T-cell (primary cell): ENCODE data around the gene GABRA6. TPM values are rescaled to one million over a fixed set of nuclear protein-coding genes. Genes with fewer than 3 reads are reported as not detected.

Source experiments
- ATAC-seq, 4 experiments: fragments of 200-7000 bp in 3 of 4; fragments of 150-1000 bp in 1 of 4; cut with Tn5 transposase; replicated peaks in 1 of 4; 1 replicate in 3 of 4; 2 replicates in 1 of 4; pipeline ENCODE4 v1.10.0; 2021; ENCODE audit warnings: moderate library complexity in 3 of 4, mild to moderate bottlenecking in 2 of 4, moderate number of reproducible peaks in 1 of 4
- CTCF ChIA-PET, 2 donors: fragments of 300-600 bp; sonication (Branson Sonifier 250); formaldehyde crosslinking; loops; one replicate each; lab custom pipeline; 2022; ENCODE audit warnings: antibody characterized with exemption in 2 of 2; lab: Charles Lee
- POLR2A ChIA-PET, 2 donors: fragments of 300-600 bp; sonication (Branson Sonifier 250); formaldehyde crosslinking; loops; one replicate each; lab custom pipeline; 2022; ENCODE audit warnings: antibody characterized with exemption in 2 of 2; lab: Charles Lee
- DNase-seq, 35 experiments: peaks; one replicate each; pipeline versions ENCODE4 v3.0.0 to v3.0.0-alpha.2; 2013 to 2023
- H3K27ac ChIP-seq: one replicate; pipeline ENCODE4 v1.5.1; 2013; ENCODE audit warnings: low read length
- H3K27me3 ChIP-seq, 2 experiments: replicated peaks in 1 of 2; 1 replicate in 1 of 2; 2 replicates in 1 of 2; pipeline versions ENCODE4 v1.6.1 to v1.7.0; 2013; ENCODE audit warnings: low read length in 1 of 2, mixed read lengths in 1 of 2; ENCODE audit not compliant: control insufficient read depth in 2 of 2, insufficient read depth in 2 of 2; ENCODE audit errors: extremely low read depth in 1 of 2
- H3K36me3 ChIP-seq, 2 donors: 1 replicate in 1 of 2; 2 replicates in 1 of 2; pipeline versions ENCODE4 v1.6.1 to v1.7.0; 2013; ENCODE audit warnings: low read length in 1 of 2; ENCODE audit not compliant: control insufficient read depth in 2 of 2, insufficient read depth in 1 of 2; ENCODE audit errors: extremely low read depth in 1 of 2
- H3K4me1 ChIP-seq, 2 experiments: 1 replicate in 1 of 2; 2 replicates in 1 of 2; pipeline versions ENCODE4 v1.6.1 to v1.7.0; 2013; ENCODE audit warnings: low read length in 2 of 2, mixed read lengths in 1 of 2; ENCODE audit not compliant: insufficient read depth in 2 of 2, control insufficient read depth in 1 of 2; ENCODE audit errors: extremely low read depth in 1 of 2
- H3K4me3 ChIP-seq, 2 donors: 1 replicate in 1 of 2; 2 replicates in 1 of 2; pipeline versions ENCODE4 v1.5.1 to v1.7.0; 2013; ENCODE audit warnings: mild to moderate bottlenecking in 2 of 2, low read length in 1 of 2, moderate library complexity in 1 of 2; ENCODE audit not compliant: control insufficient read depth in 1 of 2; ENCODE audit errors: extremely low read depth in 1 of 2
- H3K9me3 ChIP-seq: 2 replicates; pipeline ENCODE4 v1.7.0; 2013
- H3K27ac Mint-ChIP-seq, 2 donors: one replicate each; pipeline ENCODE4 v1.8.0; 2020 to 2021; ENCODE audit warnings: mild to moderate bottlenecking in 2 of 2, mixed read lengths in 2 of 2
- H3K27me3 Mint-ChIP-seq, 2 donors: one replicate each; pipeline ENCODE4 v1.8.0; 2021 to 2022; ENCODE audit warnings: mixed read lengths in 2 of 2
- H3K36me3 Mint-ChIP-seq: one replicate; pipeline ENCODE4 v1.8.0; 2021; ENCODE audit warnings: mixed read lengths
- H3K4me1 Mint-ChIP-seq, 3 donors: one replicate each; pipeline ENCODE4 v1.8.0; 2020 to 2022; ENCODE audit warnings: mixed read lengths in 3 of 3, mild to moderate bottlenecking in 1 of 3
- H3K4me3 Mint-ChIP-seq, 3 donors: one replicate each; pipeline ENCODE4 v1.8.0; 2020 to 2022; ENCODE audit warnings: mild to moderate bottlenecking in 3 of 3, mixed read lengths in 3 of 3, moderate library complexity in 3 of 3
- H3K9me3 Mint-ChIP-seq, 3 donors: one replicate each; pipeline ENCODE4 v1.8.0; 2020 to 2022; ENCODE audit warnings: mixed read lengths in 3 of 3
- WGBS: methylation state at CpG from one replicate; pipeline ENCODE4 v1.1.5; 2013; ENCODE audit warnings: missing lambda C conversion rate; ENCODE audit not compliant: insufficient coverage; 5-methylcytosine and 5-hydroxymethylcytosine counted together
- total RNA-seq, 35 experiments: library from RNA in 6 of 35; stranded (reverse) in 6 of 35; fragments of 120-200 nt in 1 of 35; gene quantifications; one replicate each; pipeline versions ENCODE4 v1.2.1 to v1.2.4 and lab custom pipeline; 2013 to 2026

Gene GABRA6
- total RNA-seq, 5 donors from 2014 or later (not counting 1 experiment from before 2014, with no cell fraction given) = not detected

DNA sequence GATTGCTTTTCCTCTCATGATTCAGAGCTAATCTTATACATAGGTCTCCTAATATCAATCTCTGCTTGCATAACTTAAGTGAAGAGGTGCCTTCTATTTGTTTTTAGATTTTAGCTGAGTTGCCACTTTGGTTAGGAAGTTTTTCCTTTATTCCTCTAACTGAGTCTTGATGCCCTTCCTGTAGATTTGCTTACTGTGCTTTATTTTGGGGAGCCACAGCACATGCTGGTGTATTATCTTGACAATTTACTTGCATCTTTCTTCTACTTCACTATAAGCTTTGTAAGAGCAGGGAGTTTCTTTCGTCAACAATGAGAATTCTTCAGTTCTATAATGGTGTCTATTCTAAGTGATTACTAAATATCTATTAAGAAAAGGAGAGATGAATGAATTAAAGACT is 54.9 kb downstream of the GABRA6 start:
- no peaks in the 10 kb centered on the region for H3K27me3 ChIP-seq
- DNase-seq = no peak
- Mint-ChIP-seq H3K4me3 (no peak overlapping the region), H3K36me3 (no peaks in the 10 kb centered on the region), H3K27me3 (no peaks in the 10 kb centered on the region), H3K9me3 (peaks cover 6 to 24% (median 22%) of the 10 kb centered on the region in 3 donors), H3K27ac (no peak overlapping the region), H3K4me1 (no peaks in the 10 kb centered on the region)
- ChIA-PET CTCF (no interaction called here), POLR2A (no interaction called here)
- no peak overlapping the region for H3K4me3 ChIP-seq
- no peaks in the 10 kb centered on the region for H3K4me1 ChIP-seq
- H3K27ac ChIP-seq = no peak overlapping the region
- ATAC-seq = no peak
- H3K36me3 ChIP-seq = no peaks in the 10 kb centered on the region
- no CpG with 5 or more reads among the region's 1 CpG for WGBS
- H3K9me3 ChIP-seq = no peaks in the 10 kb centered on the region

DNA sequence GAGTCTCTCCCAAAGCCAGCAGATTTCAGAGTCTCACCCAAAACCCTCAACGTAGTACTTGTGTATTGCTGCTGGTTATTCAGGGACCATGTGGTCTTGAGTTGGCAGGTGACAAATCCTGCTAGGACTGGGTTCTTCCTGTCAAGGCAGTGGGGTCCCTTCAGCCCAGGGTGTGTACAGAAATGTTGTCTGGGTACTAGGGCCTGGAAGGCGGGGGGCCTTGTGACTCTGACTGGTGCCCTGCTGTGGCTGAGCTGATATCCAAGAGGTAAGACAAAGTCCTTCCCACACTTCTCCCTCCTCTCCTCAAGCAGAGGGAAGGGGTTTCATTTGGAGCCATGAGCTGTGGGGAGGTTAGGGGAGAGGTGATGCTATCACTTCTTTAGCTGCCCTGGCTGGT is 58.8 kb downstream of the GABRA6 start:
- no peak for DNase-seq
- Histone ChIP-seq H3K4me3 (no peak overlapping the region), H3K27ac (no peak overlapping the region), H3K9me3 (no peaks in the 10 kb centered on the region), H3K27me3 (no peaks in the 10 kb centered on the region), H3K36me3 (no peaks in the 10 kb centered on the region), H3K4me1 (no peaks in the 10 kb centered on the region)
- Mint-ChIP-seq H3K27ac (no peak overlapping the region), H3K36me3 (no peaks in the 10 kb centered on the region), H3K4me3 (no peak overlapping the region), H3K27me3 (no peaks in the 10 kb centered on the region), H3K4me1 (no peaks in the 10 kb centered on the region), H3K9me3 (peaks cover 9 to 23% (median 16%) of the 10 kb centered on the region in 3 donors)
- CTCF ChIA-PET = no interaction called here
- POLR2A ChIA-PET = no interaction called here
- no peak for ATAC-seq
- no CpG with 5 or more reads among the region's 2 CpGs for WGBS

- Mint-ChIP-seq H3K27me3 (no peaks in the 10 kb centered on the region), H3K27ac (no peak overlapping the region), H3K36me3 (no peaks in the 10 kb centered on the region), H3K4me1 (no peaks in the 10 kb centered on the region), H3K9me3 (peaks cover 9 to 21% (median 13%) of the 10 kb centered on the region in 3 donors), H3K4me3 (no peak overlapping the region)
- no peak for ATAC-seq
- no peaks in the 10 kb centered on the region for H3K4me1 ChIP-seq
- H3K36me3 ChIP-seq = no peaks in the 10 kb centered on the region
- DNase-seq = no peak
- 0% methylated on average over 1 of the region's 3 CpGs for WGBS
- H3K4me3 ChIP-seq = no peak overlapping the region
- POLR2A ChIA-PET = no interaction called here
- H3K27ac ChIP-seq = no peak overlapping the region
- H3K9me3 ChIP-seq = no peaks in the 10 kb centered on the region
- no peaks in the 10 kb centered on the region for H3K27me3 ChIP-seq
- CTCF ChIA-PET = no interaction called here
Observed at GRCh38 chr5:161745392-161745791, 59.9 kb downstream of the GABRA6 start.

GRCh38 chr5:161751265-161751664 is 65.7 kb downstream of the GABRA6 start:
- no peaks in the 10 kb centered on the region for H3K27me3 Mint-ChIP-seq
- no peak overlapping the region for H3K27ac ChIP-seq
- no peaks in the 10 kb centered on the region for H3K4me1 Mint-ChIP-seq
- no peaks in the 10 kb centered on the region for H3K36me3 ChIP-seq
- WGBS = 70% methylated on average over 8 of the region's 10 CpGs
- DNase-seq (no peak), ATAC-seq (no peak)
- H3K9me3 Mint-ChIP-seq = peaks cover 0 to 24% (median 6%) of the 10 kb centered on the region in 3 donors
- ChIA-PET POLR2A (no interaction called here), CTCF (no interaction called here)
- no peaks in the 10 kb centered on the region for H3K27me3 ChIP-seq
- no peak overlapping the region for H3K4me3 Mint-ChIP-seq
- no peak overlapping the region for H3K4me3 ChIP-seq
- H3K36me3 Mint-ChIP-seq = no peaks in the 10 kb centered on the region
- no peaks in the 10 kb centered on the region for H3K9me3 ChIP-seq
- H3K27ac Mint-ChIP-seq = no peak overlapping the region
- H3K4me1 ChIP-seq = no peaks in the 10 kb centered on the region

Other genes with a start within 250 kb of the GABRA6 start
- not detected for gene GABRB2, start 139.0 kb upstream of the GABRA6 start, total RNA-seq
- not detected for gene GABRA1, start 162.4 kb downstream of the GABRA6 start, total RNA-seq